ENCODE measurements around the gene KCNIP2. TPM values are rescaled to one million over a fixed set of nuclear protein-coding genes. Genes with fewer than 3 reads are reported as not detected.

The KCNIP2 gene
- polyA plus RNA-seq (ENCODE audit: insufficient read length in 10 of 10), result 1 to 10 TPM; 2.4 to 8.0 (median 3.1) TPM
- long read RNA-seq, donor 1, result 0 reads
- long read RNA-seq, donor 2, result 0 reads
- long read RNA-seq, donor 3, result 0 reads
- long read RNA-seq, donor 4, result 0 reads
- long read RNA-seq, donor 5, result 0 reads
- long read RNA-seq, donor 6, result 0 reads
- long read RNA-seq, donor 7, result 0 reads
- long read RNA-seq, donor 8, result 0 reads
- long read RNA-seq, donor 9, result 0 reads

- DNase-seq, result peak in 1 of 3 donors; percentile 32
Observed at GRCh38 chr10:101843032-101844021, at the start of gene KCNIP2. Gene KCNIP2, minus strand, starts transcription at chr10:101843800. Its CDS starts 232 bp downstream, at chr10:101843568.

- no peak for DNase-seq
Observed at GRCh38 chr10:101892782-101893391, 49.3 kb upstream of the KCNIP2 start.

- peak; percentile 50 to 77 (median 71) for DNase-seq
Observed at GRCh38 chr10:101889256-101890210, 45.9 kb upstream of the KCNIP2 start.

DNA sequence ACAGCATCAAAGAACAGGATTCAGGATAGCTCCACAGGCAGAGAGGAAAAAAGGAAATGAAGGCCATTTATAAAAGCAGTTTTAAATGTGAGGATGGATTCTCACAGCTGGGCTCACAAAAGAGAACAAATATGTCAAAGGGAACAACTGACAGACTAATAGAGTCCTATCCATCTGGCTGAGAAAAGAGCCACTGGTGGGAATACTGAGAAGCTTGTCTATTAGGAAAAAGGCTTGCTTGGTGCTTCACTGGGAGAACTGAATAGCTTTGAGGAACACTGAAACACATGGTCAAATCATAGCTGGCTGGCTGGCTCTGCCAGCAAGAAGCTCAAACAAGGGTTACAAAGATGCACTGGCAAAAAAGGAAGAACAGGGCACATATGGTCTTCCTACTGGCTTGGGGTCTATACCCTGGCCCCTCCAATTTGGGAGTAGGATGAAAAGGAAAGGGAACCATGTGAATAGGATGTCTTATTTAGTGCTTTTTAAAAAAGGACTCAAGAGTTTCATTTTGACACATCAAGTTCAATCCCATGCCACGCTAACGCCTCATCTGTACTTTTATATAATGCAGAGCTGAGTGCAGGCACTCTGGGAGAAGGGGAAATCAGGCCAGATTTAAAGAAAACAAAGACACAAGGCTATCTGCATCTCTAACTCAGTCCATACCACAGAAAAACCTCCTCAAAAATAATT, 44.8 kb upstream of the KCNIP2 start:
- DNase-seq, result no peak

DNA sequence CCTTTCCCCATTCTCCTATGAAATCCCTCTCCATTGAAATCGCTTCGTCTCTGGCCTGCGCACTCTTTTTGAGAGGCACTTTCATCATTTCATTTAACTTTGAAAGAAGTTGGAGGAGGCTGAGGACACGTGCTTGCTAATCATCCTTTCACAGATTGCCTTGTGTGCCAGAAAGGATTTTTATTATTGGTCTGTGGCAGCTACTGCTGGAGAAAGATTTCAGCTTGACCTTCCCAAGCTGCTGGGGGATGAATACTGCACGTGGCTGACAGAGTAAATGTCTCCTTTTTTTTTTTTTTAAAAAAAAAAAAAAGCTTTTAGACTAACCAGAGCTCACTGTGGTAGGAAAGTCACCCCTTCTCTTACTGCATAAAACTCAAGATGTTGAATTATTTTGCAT, 44.2 kb upstream of the KCNIP2 start:
- no peak for DNase-seq

DNA sequence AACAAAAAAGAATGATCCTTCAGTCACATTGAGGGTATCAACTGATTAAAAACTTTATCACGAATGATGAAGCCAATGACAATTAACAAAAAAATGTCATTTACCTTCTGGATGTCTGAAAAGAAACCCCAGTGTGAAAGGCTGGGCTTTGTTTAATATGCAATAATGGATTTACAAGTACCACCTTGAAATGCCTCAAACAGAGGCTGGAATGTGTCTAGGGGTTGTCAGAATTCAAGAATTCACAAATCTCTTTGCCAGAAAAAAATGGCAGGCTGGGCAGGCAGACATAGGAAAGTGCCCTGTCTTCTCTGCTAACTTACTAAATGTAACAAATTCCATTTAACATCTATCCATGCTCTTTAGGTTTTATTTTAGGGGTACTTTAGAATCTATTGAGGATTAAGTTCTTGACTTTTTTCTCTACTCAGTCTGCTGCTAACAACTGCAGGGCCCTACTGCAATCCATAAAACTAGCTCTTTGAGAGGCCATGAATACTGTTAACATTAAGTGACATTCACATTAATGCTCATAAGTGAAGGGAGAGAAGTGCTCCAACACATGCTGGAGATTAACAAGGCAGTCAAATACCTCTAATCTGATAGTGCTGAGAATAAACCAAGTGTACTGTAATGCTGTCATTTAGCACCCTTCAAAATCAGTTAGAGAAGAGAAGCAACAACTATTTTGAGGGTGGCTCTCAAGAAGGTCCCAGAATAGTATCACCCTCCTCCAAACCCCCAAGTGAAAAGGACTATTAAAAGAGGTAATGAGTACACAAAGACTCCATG, 43.1 kb upstream of the KCNIP2 start:
- DNase-seq, result no peak

DNA sequence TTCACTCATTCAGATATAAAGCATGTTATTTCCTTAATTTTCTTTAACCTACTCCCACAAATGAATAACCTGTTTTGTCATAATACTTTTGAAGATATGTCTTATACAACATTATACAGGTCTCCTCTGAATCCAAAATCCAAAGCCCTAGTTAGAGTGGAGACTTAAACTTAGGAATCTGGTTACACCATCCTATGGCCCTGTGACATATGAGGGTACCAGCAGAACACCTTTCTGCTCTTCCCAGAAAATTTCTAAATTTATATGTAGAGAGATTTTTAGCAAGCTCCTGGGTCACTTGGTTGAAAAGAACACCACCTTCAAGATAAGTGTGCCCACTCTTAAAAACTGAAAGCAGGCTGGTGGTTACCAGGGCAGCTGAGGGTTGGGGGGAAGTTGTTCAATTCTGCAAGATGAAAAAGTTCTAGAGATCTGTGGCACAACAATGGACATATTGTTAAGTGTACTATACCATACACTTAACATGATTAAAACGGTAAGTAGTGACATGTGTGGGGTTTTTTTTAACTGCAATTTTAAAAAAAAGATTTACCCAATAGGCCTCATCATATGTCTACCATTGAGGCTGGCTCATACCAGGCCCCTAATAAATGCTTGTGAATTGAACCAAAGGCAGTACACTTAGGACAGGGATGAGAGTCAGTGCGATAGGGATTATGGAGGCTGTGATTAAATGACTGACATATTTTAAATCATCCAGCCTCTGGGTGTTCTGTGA, 37.6 kb upstream of the KCNIP2 start:
- DNase-seq, result no peak

DNA sequence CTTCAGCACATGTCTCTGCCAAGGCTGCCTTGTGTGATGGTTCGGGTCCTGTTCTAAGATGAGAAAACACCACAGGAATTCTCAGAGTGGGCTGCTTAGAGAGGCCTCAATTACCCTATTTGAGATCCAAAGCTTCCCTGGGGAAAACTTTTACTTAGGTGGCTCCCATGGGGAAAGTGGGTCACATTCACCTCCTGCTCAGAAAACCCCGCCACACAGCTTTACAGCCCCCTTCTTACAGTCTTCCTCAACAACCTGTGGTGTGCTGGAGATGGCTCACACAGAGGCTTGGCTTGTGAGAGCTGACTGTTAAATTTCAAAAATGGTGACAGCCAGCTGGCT, 36.6 kb upstream of the KCNIP2 start:
- DNase-seq, result no peak

DNA sequence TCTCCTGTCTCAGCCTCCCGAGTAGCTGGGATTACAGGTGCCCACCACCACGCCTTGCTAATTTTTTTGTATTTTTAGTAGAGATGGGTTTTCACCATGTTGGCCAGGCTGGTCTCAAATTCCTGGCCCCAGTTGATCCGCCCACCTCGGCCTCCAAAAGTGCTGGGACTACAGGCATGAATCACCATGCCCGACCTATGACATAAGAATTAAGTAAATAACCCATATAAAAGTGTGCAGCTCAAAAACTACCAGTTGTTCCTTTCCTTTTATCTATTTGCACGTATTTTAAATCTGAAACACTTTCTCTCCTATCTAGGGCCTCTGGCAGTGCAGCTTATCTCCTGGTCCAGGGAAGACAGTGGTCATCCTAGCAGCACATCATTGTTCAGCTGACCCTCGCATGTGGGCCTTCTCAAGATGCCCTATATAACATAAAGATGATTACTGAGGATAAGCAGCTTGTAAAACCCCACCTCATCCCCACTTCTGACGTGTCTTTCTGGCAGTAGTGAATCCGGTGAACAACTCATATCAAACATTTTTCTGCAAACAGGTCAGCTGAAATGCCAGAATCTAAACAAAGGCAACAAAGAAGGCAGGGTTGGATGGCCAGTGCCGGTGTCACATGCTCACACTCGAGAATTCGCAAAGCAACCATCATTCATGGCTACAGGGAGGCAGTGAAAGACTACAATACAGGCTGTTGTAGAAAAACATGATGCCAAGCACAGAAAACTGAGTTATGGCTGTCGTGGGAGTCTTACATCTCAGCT, 36.0 kb upstream of the KCNIP2 start:
- no peak for DNase-seq

- no peak for DNase-seq
Observed at GRCh38 chr10:101878869-101879268, 35.3 kb upstream of the KCNIP2 start.

DNA sequence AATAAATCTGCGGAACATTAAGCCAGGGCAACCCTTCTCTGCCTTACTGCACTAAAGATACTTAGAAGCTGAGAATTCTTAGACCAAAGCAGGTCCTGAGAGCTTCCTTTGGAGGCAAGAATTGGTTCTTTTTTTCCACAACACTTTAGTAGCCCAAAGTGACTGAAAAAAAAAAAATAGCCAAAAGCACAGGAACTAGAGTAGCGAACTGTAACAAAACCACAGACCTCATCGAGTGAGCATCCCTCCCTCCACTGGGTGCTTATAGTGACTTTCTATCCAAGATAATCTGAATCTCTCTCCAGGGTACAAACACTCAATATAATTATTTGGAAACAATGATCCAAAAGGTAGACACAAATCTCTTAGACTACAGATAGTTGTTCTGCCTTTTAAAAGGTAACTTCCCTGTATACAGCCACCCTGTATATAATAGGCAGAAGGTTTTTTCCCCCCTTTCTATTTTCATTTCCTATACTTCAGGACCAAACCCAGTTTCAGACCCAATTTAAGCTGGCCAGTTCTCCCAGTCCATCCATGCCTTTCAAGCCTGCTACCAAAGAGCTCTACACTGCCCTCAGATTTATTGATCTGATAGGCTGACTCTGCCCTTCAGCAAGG, 31.6 kb upstream of the KCNIP2 start:
- DNase-seq, result no peak

- no peak for DNase-seq
Observed at GRCh38 chr10:101874252-101874651, 30.7 kb upstream of the KCNIP2 start.

GRCh38 chr10:101867931-101868330, 24.3 kb upstream of the KCNIP2 start:
- DNase-seq, result peak in 2 of 3 donors; percentile 13 to 26

- DNase-seq, result no peak
Observed at GRCh38 chr10:101859530-101859929, 15.9 kb upstream of the KCNIP2 start.

DNA sequence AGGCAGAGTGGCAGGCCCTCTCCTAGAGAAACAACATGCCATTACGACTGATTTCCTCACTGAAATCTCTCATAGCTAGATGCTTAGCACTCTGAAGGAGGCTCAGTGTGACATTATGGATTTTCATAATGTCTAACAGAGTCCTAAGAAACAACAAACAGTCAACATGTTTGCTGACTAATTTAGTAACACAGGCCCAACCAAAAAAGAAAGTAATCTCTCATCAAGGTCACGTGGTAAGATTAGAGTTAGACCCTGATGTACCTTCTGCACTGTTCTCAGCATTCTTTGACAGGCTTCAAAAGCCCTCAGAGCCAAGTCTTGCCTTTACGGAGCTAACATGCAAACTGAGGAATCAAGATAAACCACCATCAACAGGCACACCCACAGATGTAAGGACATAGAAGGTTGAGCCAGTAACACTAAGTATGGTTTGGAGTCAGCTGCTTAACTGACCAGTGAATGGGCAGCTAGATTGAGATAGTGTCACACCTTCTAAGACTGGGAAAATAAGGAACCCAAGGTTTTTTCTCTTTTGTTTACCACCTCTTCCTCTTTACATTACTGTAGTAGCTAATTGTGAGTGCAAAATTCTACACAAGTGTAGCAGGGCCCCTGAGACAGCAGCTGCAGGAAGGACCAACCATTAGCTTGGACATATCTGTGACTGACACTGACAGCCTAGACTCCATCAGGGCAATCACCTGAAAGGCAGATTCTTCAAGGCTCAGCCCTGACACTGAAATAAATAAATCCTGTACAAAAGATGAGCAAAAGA, 15.3 kb upstream of the KCNIP2 start:
- DNase-seq, result no peak

DNA sequence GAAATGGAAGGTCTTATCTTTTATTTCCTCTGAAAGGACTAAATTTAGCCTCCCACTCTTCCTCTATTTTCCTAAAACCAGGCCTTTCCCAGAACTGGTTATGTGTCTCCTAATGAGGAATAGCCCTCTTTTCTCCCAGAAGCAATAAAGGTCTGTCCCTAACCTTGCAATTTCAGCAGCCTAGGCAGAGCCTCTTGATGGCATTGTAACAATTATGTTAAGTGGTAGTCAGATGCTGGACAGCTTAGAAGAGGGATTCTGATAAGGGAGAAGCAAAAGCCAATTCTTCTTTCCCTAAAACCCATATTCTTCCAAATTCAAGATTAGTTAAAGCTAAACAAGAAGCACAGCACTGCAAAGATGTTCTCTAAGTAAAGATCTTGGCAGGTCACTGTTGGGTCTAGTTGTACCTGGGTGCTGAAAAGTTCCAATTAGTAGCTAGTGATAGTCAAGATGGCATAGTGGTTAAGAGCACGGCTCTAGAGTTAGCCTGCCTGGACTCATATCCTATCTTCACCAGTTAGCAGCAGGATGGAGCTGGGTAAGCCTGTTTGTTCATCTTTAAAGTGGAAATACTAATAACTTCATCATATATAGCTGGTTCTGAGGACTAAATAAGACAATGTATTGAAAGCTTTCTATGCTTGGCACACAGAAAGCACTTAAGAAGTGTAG, 14.3 kb upstream of the KCNIP2 start:
- no peak for DNase-seq

DNA sequence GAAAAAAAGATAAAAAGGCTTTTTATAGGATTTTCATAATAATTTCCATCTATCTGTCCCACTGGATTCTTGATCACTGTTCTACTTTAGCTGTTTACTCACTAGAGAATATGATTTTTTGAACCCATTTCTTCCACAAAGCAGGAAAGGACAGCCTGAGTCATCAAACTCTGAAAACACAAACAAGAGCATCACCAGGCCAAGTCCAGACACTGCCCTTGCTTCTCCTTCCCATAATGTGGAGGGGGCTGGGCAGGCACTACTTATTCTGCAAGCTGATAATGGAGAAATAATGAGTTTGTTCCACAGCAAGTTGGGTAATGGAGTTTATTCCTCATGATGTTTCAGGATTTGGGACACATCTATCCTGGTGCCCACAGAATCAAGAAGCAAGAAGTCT, 13.0 kb upstream of the KCNIP2 start:
- DNase-seq, result no peak

All from muscle of back (tissue), 13 donors.